H1 (cell line): Measurements from ENCODE around the gene RGS17.

Experiments
- CBX5 ChIP-seq: fragments of 300-800, 300-1000 bp; sonication (generic); IDR thresholded peaks from 2 replicates; pipeline ENCODE4 v1.7.1; 2016; ENCODE audit warnings: antibody characterized with exemption, low read length, low read depth
- CEBPB ChIP-seq: IDR thresholded peaks from 2 replicates; pipeline ENCODE4 v1.6.1; 2012; ENCODE audit warnings: low read depth, low read length
- CREB1 ChIP-seq: IDR thresholded peaks from 2 replicates; pipeline ENCODE4 v1.6.1; 2012; ENCODE audit warnings: inconsistent platforms
- CTCF ChIP-seq, 3 experiments: IDR thresholded peaks; 1 replicate in 2 of 3; 2 replicates in 1 of 3; pipeline versions ENCODE4 v1.5.1 to v1.6.1; 2011; ENCODE audit warnings: low read length in 3 of 3, mild to moderate bottlenecking in 3 of 3, inconsistent platforms in 2 of 3, low read depth in 1 of 3, moderate library complexity in 1 of 3; ENCODE audit not compliant: insufficient read depth in 1 of 3; ENCODE audit errors: control extremely low read depth in 1 of 3
- KDM1A ChIP-seq: fragments of 200-600, 300-600 bp; sonication (generic); IDR thresholded peaks from 2 replicates; pipeline ENCODE4 v1.7.1; 2016; ENCODE audit warnings: mild to moderate bottlenecking, low read length, borderline replicate concordance
- MAX ChIP-seq: IDR thresholded peaks from 2 replicates; pipeline ENCODE4 v1.6.1; 2012; ENCODE audit warnings: inconsistent platforms
- POLR2A ChIP-seq, 2 experiments: IDR thresholded peaks; 1 replicate in 1 of 2; 2 replicates in 1 of 2; pipeline ENCODE4 v1.6.1; 2011; ENCODE audit warnings: low read depth in 2 of 2, low read length in 2 of 2, mild to moderate bottlenecking in 2 of 2; ENCODE audit errors: control extremely low read depth in 1 of 2
- POLR2AphosphoS5 ChIP-seq: IDR thresholded peaks from 2 replicates; pipeline ENCODE4 v1.6.1; 2011; ENCODE audit warnings: low read depth, low read length
- RAD21 ChIP-seq, 2 experiments: IDR thresholded peaks in 1 of 2; conservative IDR thresholded peaks in 1 of 2; 2 replicates each; pipeline ENCODE4 v1.6.1; 2011; ENCODE audit warnings: low read depth in 2 of 2, low read length in 2 of 2, improper control_type of control experiment in 1 of 2, inconsistent platforms in 1 of 2, mild to moderate bottlenecking in 1 of 2, moderate library complexity in 1 of 2
- SIN3A ChIP-seq, 2 experiments: IDR thresholded peaks in 1 of 2; conservative IDR thresholded peaks in 1 of 2; 2 replicates each; pipeline ENCODE4 v1.6.1; 2011 to 2012; ENCODE audit warnings: low read length in 2 of 2, improper control_type of control experiment in 1 of 2, low read depth in 1 of 2, mild to moderate bottlenecking in 1 of 2
- SRF ChIP-seq: IDR thresholded peaks from 2 replicates; pipeline ENCODE4 v1.6.1; 2011; ENCODE audit warnings: mild to moderate bottlenecking, low read depth, low read length, moderate library complexity
- ZNF274 ChIP-seq: IDR thresholded peaks from 2 replicates; pipeline ENCODE4 v1.7.0; 2012; ENCODE audit warnings: low read length, borderline replicate concordance; ENCODE audit errors: extremely low read depth
- TF ChIP-seq, protein P1 (sequence below): fragments of 300-600 bp; sonication (generic); IDR thresholded peaks from 2 replicates; pipeline ENCODE4 v1.7.1; 2012; ENCODE audit warnings: low read length, moderate library complexity, mild to moderate bottlenecking, inconsistent platforms; ENCODE audit not compliant: insufficient replicate concordance

DNA sequence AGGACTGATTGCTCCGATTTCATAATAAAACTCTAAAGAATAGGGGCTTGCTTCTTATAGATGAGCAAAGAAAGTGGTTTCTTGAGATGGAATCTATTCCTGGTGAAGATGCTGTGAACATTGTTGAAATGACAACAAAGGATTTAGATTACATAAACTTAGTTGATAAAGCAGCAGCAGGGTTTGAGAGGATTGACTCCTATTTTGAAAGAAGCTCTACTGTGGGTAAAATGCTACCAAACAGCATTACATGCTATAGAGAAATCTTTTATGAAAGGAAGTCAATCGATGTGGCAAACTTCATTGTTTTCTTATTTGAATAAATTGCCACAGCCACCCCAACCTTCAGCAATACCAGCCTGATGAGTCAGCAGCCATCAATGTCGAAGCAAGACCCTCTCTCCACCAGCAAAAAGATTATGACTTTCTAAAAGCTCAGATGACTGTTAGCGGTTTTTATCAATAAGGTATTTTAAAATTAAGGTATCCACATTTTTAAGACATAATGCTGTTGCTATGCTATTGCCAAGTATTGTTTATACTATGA is 115.9 kb downstream of the RGS17 start:
- TF ChIP-seq SRF (no peak), MAX (no peak), CTCF (IDR thresholded peaks at IDR 0.05; ENCODE audit: control extremely low read depth in 1 of 3, insufficient read depth in 1 of 3, low read depth in 1 of 3, low read length in 3 of 3) (no peak), CBX5 (no peak), POLR2AphosphoS5 (no peak), CEBPB (no peak), RAD21 (IDR thresholded peaks at IDR 0.05 in 1 of 2, conservative IDR thresholded peaks at IDR 0.05 in 1 of 2; ENCODE audit: low read depth in 2 of 2, low read length in 2 of 2) (no peak), KDM1A (no peak), POLR2A (IDR thresholded peaks at IDR 0.05; ENCODE audit: control extremely low read depth in 1 of 2, low read depth in 2 of 2, low read length in 2 of 2) (no peak), SIN3A (conservative IDR thresholded peaks at IDR 0.05 in 1 of 2, IDR thresholded peaks at IDR 0.05 in 1 of 2; ENCODE audit: low read depth in 1 of 2, low read length in 2 of 2) (no peak), ZNF274 (no peak), CREB1 (no peak)
- TF ChIP-seq, protein P1, sequence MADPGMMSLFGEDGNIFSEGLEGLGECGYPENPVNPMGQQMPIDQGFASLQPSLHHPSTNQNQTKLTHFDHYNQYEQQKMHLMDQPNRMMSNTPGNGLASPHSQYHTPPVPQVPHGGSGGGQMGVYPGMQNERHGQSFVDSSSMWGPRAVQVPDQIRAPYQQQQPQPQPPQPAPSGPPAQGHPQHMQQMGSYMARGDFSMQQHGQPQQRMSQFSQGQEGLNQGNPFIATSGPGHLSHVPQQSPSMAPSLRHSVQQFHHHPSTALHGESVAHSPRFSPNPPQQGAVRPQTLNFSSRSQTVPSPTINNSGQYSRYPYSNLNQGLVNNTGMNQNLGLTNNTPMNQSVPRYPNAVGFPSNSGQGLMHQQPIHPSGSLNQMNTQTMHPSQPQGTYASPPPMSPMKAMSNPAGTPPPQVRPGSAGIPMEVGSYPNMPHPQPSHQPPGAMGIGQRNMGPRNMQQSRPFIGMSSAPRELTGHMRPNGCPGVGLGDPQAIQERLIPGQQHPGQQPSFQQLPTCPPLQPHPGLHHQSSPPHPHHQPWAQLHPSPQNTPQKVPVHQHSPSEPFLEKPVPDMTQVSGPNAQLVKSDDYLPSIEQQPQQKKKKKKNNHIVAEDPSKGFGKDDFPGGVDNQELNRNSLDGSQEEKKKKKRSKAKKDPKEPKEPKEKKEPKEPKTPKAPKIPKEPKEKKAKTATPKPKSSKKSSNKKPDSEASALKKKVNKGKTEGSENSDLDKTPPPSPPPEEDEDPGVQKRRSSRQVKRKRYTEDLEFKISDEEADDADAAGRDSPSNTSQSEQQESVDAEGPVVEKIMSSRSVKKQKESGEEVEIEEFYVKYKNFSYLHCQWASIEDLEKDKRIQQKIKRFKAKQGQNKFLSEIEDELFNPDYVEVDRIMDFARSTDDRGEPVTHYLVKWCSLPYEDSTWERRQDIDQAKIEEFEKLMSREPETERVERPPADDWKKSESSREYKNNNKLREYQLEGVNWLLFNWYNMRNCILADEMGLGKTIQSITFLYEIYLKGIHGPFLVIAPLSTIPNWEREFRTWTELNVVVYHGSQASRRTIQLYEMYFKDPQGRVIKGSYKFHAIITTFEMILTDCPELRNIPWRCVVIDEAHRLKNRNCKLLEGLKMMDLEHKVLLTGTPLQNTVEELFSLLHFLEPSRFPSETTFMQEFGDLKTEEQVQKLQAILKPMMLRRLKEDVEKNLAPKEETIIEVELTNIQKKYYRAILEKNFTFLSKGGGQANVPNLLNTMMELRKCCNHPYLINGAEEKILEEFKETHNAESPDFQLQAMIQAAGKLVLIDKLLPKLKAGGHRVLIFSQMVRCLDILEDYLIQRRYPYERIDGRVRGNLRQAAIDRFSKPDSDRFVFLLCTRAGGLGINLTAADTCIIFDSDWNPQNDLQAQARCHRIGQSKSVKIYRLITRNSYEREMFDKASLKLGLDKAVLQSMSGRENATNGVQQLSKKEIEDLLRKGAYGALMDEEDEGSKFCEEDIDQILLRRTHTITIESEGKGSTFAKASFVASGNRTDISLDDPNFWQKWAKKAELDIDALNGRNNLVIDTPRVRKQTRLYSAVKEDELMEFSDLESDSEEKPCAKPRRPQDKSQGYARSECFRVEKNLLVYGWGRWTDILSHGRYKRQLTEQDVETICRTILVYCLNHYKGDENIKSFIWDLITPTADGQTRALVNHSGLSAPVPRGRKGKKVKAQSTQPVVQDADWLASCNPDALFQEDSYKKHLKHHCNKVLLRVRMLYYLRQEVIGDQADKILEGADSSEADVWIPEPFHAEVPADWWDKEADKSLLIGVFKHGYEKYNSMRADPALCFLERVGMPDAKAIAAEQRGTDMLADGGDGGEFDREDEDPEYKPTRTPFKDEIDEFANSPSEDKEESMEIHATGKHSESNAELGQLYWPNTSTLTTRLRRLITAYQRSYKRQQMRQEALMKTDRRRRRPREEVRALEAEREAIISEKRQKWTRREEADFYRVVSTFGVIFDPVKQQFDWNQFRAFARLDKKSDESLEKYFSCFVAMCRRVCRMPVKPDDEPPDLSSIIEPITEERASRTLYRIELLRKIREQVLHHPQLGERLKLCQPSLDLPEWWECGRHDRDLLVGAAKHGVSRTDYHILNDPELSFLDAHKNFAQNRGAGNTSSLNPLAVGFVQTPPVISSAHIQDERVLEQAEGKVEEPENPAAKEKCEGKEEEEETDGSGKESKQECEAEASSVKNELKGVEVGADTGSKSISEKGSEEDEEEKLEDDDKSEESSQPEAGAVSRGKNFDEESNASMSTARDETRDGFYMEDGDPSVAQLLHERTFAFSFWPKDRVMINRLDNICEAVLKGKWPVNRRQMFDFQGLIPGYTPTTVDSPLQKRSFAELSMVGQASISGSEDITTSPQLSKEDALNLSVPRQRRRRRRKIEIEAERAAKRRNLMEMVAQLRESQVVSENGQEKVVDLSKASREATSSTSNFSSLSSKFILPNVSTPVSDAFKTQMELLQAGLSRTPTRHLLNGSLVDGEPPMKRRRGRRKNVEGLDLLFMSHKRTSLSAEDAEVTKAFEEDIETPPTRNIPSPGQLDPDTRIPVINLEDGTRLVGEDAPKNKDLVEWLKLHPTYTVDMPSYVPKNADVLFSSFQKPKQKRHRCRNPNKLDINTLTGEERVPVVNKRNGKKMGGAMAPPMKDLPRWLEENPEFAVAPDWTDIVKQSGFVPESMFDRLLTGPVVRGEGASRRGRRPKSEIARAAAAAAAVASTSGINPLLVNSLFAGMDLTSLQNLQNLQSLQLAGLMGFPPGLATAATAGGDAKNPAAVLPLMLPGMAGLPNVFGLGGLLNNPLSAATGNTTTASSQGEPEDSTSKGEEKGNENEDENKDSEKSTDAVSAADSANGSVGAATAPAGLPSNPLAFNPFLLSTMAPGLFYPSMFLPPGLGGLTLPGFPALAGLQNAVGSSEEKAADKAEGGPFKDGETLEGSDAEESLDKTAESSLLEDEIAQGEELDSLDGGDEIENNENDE: no peak
